Lower lobe of right lung (tissue), 2 donors: Measurements from ENCODE around the gene SEPTIN2. TPM values are rescaled to one million over a fixed set of nuclear protein-coding genes. Genes with fewer than 3 reads are reported as not detected.

Source experiments
- ATAC-seq, 2 donors: fragments of 200-7000 bp; cut with Tn5 transposase; one replicate each; pipeline ENCODE4 v1.9.1; 2020 to 2022; ENCODE audit warnings: mild to moderate bottlenecking in 2 of 2, moderate library complexity in 2 of 2
- DNase-seq: peaks from one replicate; pipeline ENCODE4 v3.0.0-alpha.2; 2020
- H3K27ac ChIP-seq: fragments of 200-600 bp; one replicate; pipeline ENCODE4 v1.8.0; 2022
- H3K27me3 ChIP-seq: fragments of 200-600 bp; one replicate; pipeline ENCODE4 v1.8.0; 2022; ENCODE audit warnings: low read depth
- H3K36me3 ChIP-seq: fragments of 200-600 bp; one replicate; pipeline ENCODE4 v1.8.0; 2022; ENCODE audit warnings: mild to moderate bottlenecking
- H3K4me1 ChIP-seq: fragments of 200-600 bp; one replicate; pipeline ENCODE4 v1.8.0; 2022
- H3K4me3 ChIP-seq: fragments of 200-600 bp; one replicate; pipeline ENCODE4 v1.8.0; 2022; ENCODE audit warnings: mild to moderate bottlenecking
- H3K9me3 ChIP-seq: fragments of 200-600 bp; one replicate; pipeline ENCODE4 v1.8.0; 2022
- intact Hi-C: fragments of 100-400 bp; cut with DNase I; formaldehyde crosslinking; loops from one replicate; pipeline ENCODE4 v1.11.0; 2022
- total RNA-seq: library from RNA; stranded (reverse); fragmentation: NEBNext Ultra II Directional; extraction: Animal tissue kit (Norgen Biotek cat#: 25700); gene quantifications from one replicate; pipeline ENCODE4 v1.2.1, GENCODE V29; 2021
- TF ChIP-seq, protein P1 (sequence below): fragments of 200-600 bp; IDR thresholded peaks from one replicate; pipeline ENCODE4 v1.8.0; 2022; ENCODE audit warnings: antibody characterized with exemption, mild to moderate bottlenecking
- donor health status: DM: no; HTN: yes; CAD: no; lungs with severe emphysema.

Gene SEPTIN2
- total RNA-seq, 1 donor from 2014 or later = 255 TPM

DNA sequence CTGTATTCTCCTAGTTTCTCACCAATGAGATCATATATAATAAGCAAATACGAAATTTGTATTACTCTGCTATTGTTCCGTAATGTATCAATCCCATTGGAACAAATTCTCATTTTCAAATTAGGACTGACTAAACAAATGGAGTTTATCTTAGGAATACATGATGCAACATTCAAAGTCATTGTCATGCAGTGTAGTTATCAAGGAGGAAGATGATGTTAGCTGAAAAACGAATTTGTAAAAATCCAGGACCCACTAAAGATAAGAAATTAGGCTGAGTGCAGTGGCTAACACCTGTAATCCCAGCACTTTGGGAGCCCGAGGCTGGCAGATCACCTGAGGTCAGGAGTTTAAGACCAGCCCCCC is 14.9 kb downstream of the SEPTIN2 start:
- DNase-seq (no peak), ATAC-seq (no peak)
- Histone ChIP-seq H3K4me1 (no peaks in the 10 kb centered on the region), H3K4me3 (no peak overlapping the region), H3K27me3 (no peaks in the 10 kb centered on the region), H3K27ac (no peak overlapping the region), H3K36me3 (peaks cover 64% of the 10 kb centered on the region), H3K9me3 (no peaks in the 10 kb centered on the region)
- intact Hi-C loops = no loop called here
- TF ChIP-seq, protein P1, sequence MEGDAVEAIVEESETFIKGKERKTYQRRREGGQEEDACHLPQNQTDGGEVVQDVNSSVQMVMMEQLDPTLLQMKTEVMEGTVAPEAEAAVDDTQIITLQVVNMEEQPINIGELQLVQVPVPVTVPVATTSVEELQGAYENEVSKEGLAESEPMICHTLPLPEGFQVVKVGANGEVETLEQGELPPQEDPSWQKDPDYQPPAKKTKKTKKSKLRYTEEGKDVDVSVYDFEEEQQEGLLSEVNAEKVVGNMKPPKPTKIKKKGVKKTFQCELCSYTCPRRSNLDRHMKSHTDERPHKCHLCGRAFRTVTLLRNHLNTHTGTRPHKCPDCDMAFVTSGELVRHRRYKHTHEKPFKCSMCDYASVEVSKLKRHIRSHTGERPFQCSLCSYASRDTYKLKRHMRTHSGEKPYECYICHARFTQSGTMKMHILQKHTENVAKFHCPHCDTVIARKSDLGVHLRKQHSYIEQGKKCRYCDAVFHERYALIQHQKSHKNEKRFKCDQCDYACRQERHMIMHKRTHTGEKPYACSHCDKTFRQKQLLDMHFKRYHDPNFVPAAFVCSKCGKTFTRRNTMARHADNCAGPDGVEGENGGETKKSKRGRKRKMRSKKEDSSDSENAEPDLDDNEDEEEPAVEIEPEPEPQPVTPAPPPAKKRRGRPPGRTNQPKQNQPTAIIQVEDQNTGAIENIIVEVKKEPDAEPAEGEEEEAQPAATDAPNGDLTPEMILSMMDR = no peak

DNA sequence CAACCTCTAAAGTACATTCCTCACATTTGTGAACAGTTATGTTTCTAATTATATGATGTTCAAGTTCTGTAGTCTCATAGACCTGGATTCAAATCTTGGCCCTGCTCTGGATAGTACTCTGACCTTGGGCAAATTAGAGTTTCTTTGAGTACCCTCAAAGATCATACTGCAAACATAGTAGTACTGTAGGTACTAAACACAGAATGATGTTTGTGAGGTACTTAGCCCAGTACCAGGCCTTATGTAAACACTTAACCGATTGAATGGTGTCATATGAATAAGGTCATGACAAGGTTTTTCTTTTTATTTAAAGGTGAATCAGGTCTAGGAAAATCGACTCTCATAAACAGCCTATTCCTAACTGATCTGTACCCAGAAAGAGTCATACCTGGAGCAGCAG is 19.1 kb downstream of the SEPTIN2 start:
- intact Hi-C loops = no loop called here

DNA sequence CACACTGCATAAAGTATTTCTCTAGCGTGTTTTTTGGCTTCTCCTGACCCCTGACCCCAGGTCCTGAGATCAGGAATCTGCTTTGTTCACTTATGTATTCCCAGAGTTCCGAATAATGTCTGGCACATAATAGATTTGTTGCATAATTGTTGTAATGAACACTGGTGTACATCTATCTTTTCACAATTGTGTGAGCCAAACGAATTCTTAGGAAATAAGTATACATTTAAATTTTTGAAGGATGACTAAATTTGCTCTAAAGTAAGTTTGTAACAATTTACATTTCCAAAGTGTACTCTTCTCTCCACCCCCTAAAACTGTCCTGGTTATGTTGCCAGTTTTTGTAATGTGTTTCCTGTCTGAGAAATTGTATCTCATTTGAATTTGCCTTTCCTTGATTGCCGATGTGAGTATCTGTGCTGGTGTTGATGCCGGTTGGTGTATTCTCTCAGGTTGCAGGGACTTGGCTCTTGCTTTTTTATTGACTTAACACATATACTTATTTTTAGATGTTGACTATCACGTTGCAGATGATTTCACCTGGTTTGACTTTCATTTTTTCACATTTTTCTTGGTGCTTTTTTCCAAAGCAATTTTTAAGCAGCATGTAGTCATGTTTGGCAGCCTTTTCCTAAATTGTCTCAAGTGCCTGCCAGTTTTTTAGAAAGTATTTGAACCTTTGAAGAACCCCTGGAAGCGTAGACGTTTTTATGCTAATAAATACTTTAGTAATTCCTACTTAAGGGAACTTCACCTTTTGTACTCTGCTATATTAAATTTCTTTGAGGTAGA is 24.3 kb downstream of the SEPTIN2 start:
- Histone ChIP-seq H3K36me3 (peaks cover 94% of the 10 kb centered on the region), H3K9me3 (no peaks in the 10 kb centered on the region), H3K4me1 (peaks cover 24% of the 10 kb centered on the region), H3K27ac (peak overlapping the region; percentile 0), H3K4me3 (no peak overlapping the region), H3K27me3 (no peaks in the 10 kb centered on the region)
- intact Hi-C loops = no loop called here
- ATAC-seq = peak; percentile 28 to 44
- no peak for DNase-seq
- TF ChIP-seq, protein P1 = no peak

More for the DNA sequence above, 19.1 kb downstream of the SEPTIN2 start:
- no peak for DNase-seq
- TF ChIP-seq, protein P1 = no peak
- Histone ChIP-seq H3K36me3 (peaks cover 60% of the 10 kb centered on the region), H3K9me3 (no peaks in the 10 kb centered on the region), H3K27me3 (no peaks in the 10 kb centered on the region), H3K27ac (no peak overlapping the region), H3K4me1 (peaks cover 7% of the 10 kb centered on the region), H3K4me3 (no peak overlapping the region)
- ATAC-seq = peak; percentile 76 to 81

DNA sequence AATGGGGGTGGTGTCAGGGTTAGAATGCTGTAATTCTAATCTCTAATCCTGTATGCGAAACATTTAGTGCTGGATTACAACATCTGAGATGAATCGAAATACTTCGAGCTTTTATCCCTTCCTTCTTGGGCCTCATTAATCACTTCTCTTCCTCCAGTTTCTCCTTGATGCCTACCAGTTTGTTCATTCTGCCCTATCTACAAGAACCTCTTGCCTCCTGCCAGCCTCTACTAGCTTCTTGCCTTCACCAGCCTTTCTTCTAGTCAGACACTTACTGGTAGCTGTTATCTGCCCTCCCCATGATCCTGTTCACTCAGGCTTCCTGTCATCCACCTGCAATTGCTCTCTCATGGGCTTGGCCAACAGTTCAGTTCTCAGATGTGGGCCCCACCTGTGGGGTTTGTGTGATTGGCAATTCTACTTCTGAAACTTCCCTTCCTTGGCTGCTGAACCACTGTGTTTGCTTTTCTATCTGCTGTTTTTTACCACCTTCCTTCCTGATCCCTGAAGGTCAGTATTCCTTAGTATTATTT is 25.0 kb downstream of the SEPTIN2 start:
- H3K27ac ChIP-seq = peak overlapping the region; percentile 0
- intact Hi-C loops = no loop called here
- no peak for DNase-seq
- no peaks in the 10 kb centered on the region for H3K9me3 ChIP-seq
- peaks cover 24% of the 10 kb centered on the region for H3K4me1 ChIP-seq
- ATAC-seq = peak in 1 of 2 donors; percentile 6
- no peak overlapping the region for H3K4me3 ChIP-seq
- H3K36me3 ChIP-seq = peaks cover 94% of the 10 kb centered on the region
- H3K27me3 ChIP-seq = no peaks in the 10 kb centered on the region
- TF ChIP-seq, protein P1 = no peak

DNA sequence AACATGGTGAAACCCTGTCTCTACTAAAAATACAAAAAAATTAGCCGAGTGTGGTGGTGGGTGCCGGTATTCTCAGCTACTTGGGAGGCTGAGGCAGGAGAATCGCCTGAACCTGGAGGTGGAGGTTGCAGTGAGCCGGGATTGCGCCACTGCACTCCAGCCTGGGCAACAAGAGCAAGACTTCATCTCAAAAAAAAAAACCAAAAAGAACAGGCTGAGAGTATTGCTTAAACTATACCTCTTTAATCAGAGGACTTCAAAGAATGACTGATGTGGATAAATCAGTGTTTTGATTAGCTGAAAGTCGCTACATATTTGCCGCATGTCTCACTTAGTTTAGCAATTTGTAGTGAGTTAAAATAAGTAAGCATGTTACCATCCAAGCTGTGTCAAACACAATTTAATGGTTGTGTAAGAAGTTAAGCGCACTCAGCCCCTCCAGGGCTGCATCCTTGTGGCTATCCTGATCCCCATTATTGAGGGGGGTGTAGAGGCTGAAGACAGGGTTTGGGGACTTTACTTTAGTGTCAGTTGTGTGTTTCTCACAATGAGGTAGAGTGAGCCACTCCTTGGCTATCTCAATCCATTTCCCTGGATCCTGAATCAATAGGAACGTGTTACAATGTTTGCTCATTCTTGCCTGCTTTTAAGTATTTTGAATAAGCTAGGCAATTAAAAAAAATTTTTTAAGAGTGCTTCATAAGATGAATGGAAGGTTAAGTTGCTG is 29.4 kb downstream of the SEPTIN2 start:
- Histone ChIP-seq H3K9me3 (no peaks in the 10 kb centered on the region), H3K27me3 (no peaks in the 10 kb centered on the region), H3K4me3 (no peak overlapping the region), H3K27ac (no peak overlapping the region), H3K4me1 (peaks cover 21% of the 10 kb centered on the region), H3K36me3 (peaks cover 100% of the 10 kb centered on the region)
- peak; percentile 55 to 88 for ATAC-seq
- intact Hi-C loops = no loop called here
- TF ChIP-seq, protein P1 = no peak
- no peak for DNase-seq
